NCI-H2107 (cell line): Measurements from ENCODE around the gene CIAO2B.

Experiments used
- DNase-seq: peaks from one replicate; lab custom pipeline; 2025; lab: John Stamatoyannopoulos, UW

Gene CIAO2B

DNA sequence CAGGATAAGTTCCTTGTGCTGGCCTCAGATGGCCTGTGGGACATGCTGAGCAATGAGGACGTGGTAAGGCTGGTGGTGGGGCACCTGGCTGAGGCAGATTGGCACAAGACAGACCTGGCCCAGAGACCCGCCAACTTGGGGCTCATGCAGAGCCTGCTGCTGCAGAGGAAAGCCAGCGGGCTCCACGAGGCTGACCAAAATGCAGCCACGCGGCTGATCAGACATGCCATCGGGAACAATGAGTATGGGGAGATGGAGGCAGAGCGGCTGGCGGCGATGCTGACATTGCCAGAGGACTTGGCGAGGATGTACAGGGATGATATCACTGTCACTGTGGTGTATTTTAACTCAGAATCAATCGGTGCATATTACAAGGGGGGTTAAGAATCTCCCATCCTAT lies 48.7 kb downstream of the CIAO2B start:
- no peak for DNase-seq

DNA sequence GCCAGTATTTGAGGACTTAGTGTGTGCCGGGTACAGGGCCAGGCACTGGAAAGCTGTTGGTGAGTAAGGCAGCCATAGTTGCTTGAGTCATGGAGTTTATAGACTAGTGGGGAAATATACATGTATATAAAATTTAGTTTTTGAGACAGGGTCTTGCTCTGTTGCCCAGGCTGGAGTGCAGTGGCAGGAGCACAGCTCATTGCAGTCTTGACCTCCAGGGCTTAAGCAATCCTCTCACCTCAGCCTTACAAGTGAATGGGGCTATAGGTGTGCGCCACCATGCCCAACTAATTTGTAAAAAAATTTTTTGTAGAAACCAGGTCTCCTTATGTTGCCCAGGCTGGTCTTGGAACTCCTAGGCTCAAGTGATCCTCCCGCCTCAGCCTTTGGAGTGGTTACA lies 51.5 kb downstream of the CIAO2B start:
- no peak for DNase-seq
